ENCODE data around the gene DMXL2. TPM values are rescaled to one million over a fixed set of nuclear protein-coding genes. Genes with fewer than 3 reads are reported as not detected.
"Not testable (repeated sequence)": the region's sequence is repeated elsewhere in the genome, so short reads cannot be mapped to it uniquely, and the experiment has no call there.

DMXL2 gene
- total and polyA plus RNA-seq, 2 donors: 16.0 to 116 TPM

GRCh38 chr15:51425517-51426040 is 197.0 kb downstream of the DMXL2 start:
- Histone ChIP-seq H3K36me3 (ENCODE audit: insufficient read depth) (no peaks in the 10 kb centered on the region), H3K27ac (ENCODE audit: low read depth) (no peak overlapping the region), H3K4me3 (ENCODE audit: low read depth, low read length) (no peak overlapping the region), H3K4me1 (ENCODE audit: insufficient read depth) (no peaks in the 10 kb centered on the region)
- DNase-seq (ENCODE audit: extremely low spot score): no peak
- 22% methylated on average over 1 of the region's 1 CpG for WGBS

DNA sequence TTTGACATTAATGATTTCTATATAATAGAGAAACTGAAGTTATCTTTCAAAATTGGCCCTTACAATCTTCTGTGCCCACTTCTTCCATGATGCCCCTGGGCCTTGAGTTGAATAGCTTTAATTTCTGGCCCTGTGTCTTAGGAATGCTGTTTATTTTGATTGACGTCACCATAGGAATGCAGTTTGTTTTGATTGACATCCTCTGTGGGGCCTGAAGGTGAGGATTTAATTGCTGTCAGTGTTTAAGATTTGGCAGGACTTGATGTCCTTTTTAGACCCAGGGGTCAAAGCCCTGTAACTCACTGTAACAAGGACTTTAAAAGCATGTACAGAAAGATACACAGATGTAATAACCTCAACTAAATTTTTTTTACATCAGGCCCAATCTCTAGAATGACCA is 197.8 kb downstream of the DMXL2 start:
- no peak overlapping the region for H3K4me3 ChIP-seq (ENCODE audit: low read depth, low read length)
- H3K36me3 ChIP-seq (ENCODE audit: insufficient read depth): no peaks in the 10 kb centered on the region
- no peak for DNase-seq (ENCODE audit: extremely low spot score)
- no peak overlapping the region for H3K27ac ChIP-seq (ENCODE audit: low read depth)
- 72% methylated on average over 1 of the region's 1 CpG for WGBS
- no peaks in the 10 kb centered on the region for H3K4me1 ChIP-seq (ENCODE audit: insufficient read depth)

GRCh38 chr15:51423040-51423439 is 199.5 kb downstream of the DMXL2 start:
- not testable (repeated sequence) for H3K27ac ChIP-seq (ENCODE audit: low read depth); DNase-seq (ENCODE audit: extremely low spot score); H3K4me3 ChIP-seq (ENCODE audit: low read depth, low read length); H3K36me3 ChIP-seq (ENCODE audit: insufficient read depth); H3K4me1 ChIP-seq (ENCODE audit: insufficient read depth)
- WGBS: 93% methylated on average over 7 of the region's 16 CpGs

DNA sequence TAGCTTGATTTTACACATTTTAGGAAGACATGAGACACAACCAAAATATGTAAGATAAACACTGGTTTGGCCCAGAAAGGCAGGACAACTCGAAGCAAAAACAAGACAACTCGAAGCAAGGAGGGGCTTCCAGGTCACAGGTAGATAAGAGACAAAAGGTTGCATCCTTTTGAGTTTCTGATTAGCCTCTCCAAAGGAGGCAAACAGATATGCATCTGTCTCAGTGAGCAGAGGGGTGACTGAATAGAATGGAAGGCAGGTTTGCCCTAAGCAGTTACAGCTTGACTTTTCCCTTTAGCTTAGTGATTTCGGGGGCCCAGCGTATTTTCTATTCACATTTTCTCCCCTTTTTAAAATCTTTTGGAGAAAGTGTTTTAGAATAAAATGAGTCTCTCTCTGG is 206.4 kb downstream of the DMXL2 start:
- DNase-seq (ENCODE audit: extremely low spot score): no peak
- Histone ChIP-seq H3K27ac (ENCODE audit: low read depth) (no peak overlapping the region), H3K4me1 (ENCODE audit: insufficient read depth) (no peaks in the 10 kb centered on the region), H3K4me3 (ENCODE audit: low read depth, low read length) (no peak overlapping the region), H3K36me3 (ENCODE audit: insufficient read depth) (no peaks in the 10 kb centered on the region)
- 46% methylated on average over 4 of the region's 4 CpGs for WGBS

DNA sequence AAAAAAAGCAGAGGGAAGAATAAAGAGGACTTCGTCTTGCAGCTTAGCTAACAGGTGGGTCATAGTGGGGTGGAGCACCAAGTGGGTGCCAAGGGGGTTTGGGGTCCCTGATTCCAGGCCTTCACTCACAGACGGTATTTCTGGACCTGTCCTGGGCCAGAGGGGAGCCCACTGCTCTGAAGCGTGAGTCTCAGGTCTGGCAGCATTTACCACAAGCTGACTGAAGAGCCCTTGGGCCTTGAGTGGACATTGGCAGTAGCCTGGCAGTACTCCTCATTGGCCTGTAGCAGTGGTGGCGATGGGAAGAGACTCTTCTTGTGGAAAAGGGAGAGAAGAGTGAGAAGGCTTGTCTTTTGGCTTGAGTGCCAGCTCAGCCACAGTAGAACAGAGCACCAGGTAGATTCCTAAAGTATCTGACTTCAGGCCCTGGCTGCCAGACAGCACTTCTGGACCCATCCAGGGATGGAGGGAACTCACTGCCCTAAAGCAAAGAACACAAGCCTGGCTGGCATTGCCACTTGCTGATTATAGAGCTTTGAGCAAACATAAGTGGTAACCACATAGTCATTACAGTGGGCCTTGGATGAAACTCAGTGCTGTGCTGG is 208.2 kb downstream of the DMXL2 start:
- H3K36me3 ChIP-seq (ENCODE audit: insufficient read depth): no peaks in the 10 kb centered on the region
- DNase-seq (ENCODE audit: extremely low spot score): no peak
- no peaks in the 10 kb centered on the region for H3K4me1 ChIP-seq (ENCODE audit: insufficient read depth)
- 94% methylated on average over 4 of the region's 4 CpGs for WGBS
- no peak overlapping the region for H3K4me3 ChIP-seq (ENCODE audit: low read depth, low read length)
- no peak overlapping the region for H3K27ac ChIP-seq (ENCODE audit: low read depth)

GRCh38 chr15:51405693-51406523 is 216.7 kb downstream of the DMXL2 start:
- DNase-seq (ENCODE audit: extremely low spot score): no peak
- 63% methylated on average over 11 of the region's 11 CpGs for WGBS
- Histone ChIP-seq H3K4me1 (ENCODE audit: insufficient read depth) (no peaks in the 10 kb centered on the region), H3K4me3 (ENCODE audit: low read depth, low read length) (no peak overlapping the region), H3K36me3 (ENCODE audit: insufficient read depth) (no peaks in the 10 kb centered on the region), H3K27ac (ENCODE audit: low read depth) (no peak overlapping the region)

- WGBS: 85% methylated on average over 9 of the region's 9 CpGs
- H3K36me3 ChIP-seq (ENCODE audit: insufficient read depth): no peaks in the 10 kb centered on the region
- H3K27ac ChIP-seq (ENCODE audit: low read depth): no peak overlapping the region
- no peak overlapping the region for H3K4me3 ChIP-seq (ENCODE audit: low read depth, low read length)
- no peaks in the 10 kb centered on the region for H3K4me1 ChIP-seq (ENCODE audit: insufficient read depth)
- no peak for DNase-seq (ENCODE audit: extremely low spot score)
These were observed 218.4 kb downstream of the DMXL2 start for GRCh38 chr15:51403946-51404695.

- no peak overlapping the region for H3K27ac ChIP-seq (ENCODE audit: low read depth)
- H3K4me1 ChIP-seq (ENCODE audit: insufficient read depth): no peaks in the 10 kb centered on the region
- H3K36me3 ChIP-seq (ENCODE audit: insufficient read depth): no peaks in the 10 kb centered on the region
- no peak for DNase-seq (ENCODE audit: extremely low spot score)
- 64% methylated on average over 8 of the region's 8 CpGs for WGBS
- no peak overlapping the region for H3K4me3 ChIP-seq (ENCODE audit: low read depth, low read length)
These were observed 219.3 kb downstream of the DMXL2 start for GRCh38 chr15:51403072-51403878.

DNA sequence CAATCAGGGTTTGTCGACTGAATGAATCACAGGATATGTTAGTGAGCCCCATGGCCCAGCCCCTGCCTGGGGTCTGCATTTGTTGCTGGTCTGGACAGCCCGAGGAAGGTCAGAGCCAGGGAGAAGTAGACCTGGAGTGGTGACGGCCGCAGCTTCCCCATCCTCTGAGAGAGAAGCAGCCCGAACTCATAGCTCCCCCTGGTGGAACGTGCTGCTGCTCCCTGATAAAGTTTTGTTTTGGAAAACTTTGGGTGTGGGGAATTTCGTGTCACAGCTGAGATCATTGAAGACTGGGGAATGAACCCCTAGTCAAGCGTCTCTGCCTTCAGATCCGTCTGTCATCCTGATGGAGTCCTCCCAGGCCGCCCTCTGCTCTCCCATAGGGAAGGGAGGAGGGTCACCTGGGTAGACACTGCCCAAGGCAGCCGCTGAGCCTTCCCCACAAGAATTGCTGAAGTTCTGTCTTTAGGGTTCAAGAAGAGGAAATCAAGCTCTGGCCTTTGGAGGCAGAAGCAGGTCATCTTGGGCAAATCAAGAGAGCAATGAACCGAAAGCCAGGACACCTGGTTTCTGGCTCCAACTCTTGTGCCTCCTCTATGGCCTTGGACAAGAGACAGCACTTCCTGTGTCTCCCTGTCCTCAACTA is 220.6 kb downstream of the DMXL2 start:
- Histone ChIP-seq H3K36me3 (ENCODE audit: insufficient read depth) (no peaks in the 10 kb centered on the region), H3K4me3 (ENCODE audit: low read depth, low read length) (no peak overlapping the region), H3K27ac (ENCODE audit: low read depth) (no peak overlapping the region), H3K4me1 (ENCODE audit: insufficient read depth) (no peaks in the 10 kb centered on the region)
- no peak for DNase-seq (ENCODE audit: extremely low spot score)
- WGBS: 48% methylated on average over 12 of the region's 12 CpGs

GRCh38 chr15:51401051-51401780 is 221.4 kb downstream of the DMXL2 start:
- no peak for DNase-seq (ENCODE audit: extremely low spot score)
- no peaks in the 10 kb centered on the region for H3K36me3 ChIP-seq (ENCODE audit: insufficient read depth)
- WGBS: 91% methylated on average over 7 of the region's 7 CpGs
- no peaks in the 10 kb centered on the region for H3K4me1 ChIP-seq (ENCODE audit: insufficient read depth)
- no peak overlapping the region for H3K27ac ChIP-seq (ENCODE audit: low read depth)
- H3K4me3 ChIP-seq (ENCODE audit: low read depth, low read length): no peak overlapping the region

DNA sequence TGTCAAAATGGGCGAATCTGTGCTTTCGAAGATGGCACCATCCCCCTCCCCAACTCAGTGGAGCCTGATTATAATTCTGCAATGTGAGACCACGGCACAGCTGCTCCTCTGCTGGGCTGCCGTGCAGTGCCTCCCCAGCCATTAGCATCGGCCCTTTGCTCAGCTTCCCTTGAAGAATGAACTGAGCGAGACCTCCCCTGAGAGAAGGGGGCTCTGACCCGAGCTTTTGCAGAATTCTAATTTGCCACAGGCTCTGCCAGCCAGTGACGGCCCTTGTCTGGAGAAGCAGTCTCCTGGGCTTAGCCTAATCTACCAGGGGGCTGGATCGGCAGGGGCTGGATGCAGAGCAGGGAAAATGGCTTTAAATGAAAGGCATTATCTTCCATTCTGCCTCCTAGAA is 223.9 kb downstream of the DMXL2 start:
- DNase-seq (ENCODE audit: extremely low spot score): no peak
- H3K4me1 ChIP-seq (ENCODE audit: insufficient read depth): no peaks in the 10 kb centered on the region
- 56% methylated on average over 9 of the region's 9 CpGs for WGBS
- no peak overlapping the region for H3K4me3 ChIP-seq (ENCODE audit: low read depth, low read length)
- H3K36me3 ChIP-seq (ENCODE audit: insufficient read depth): no peaks in the 10 kb centered on the region
- H3K27ac ChIP-seq (ENCODE audit: low read depth): no peak overlapping the region
